Right kidney (tissue), 9 donors: ENCODE measurements around the gene PPP1R2B.
"Not testable (repeated sequence)": the region's sequence is repeated elsewhere in the genome, so short reads cannot be mapped to it uniquely, and the experiment has no call there.

Source experiments
- DNase-seq: peaks from one replicate; pipeline ENCODE4 v3.0.0-alpha.2; 2016
- long read RNA-seq, 8 donors: transcript quantifications; one replicate each; lab custom pipeline, GENCODE V29; 2026

PPP1R2B gene
- long read RNA-seq, donor 1 = 0 reads
- long read RNA-seq, donor 2, partial matches to known transcripts = 0 of 1 reads
- long read RNA-seq, donor 2, other reads (novel, unspliced or antisense) = 0 of 1 reads
- long read RNA-seq, donor 3 = 0 reads
- long read RNA-seq, donor 4 = 0 reads
- long read RNA-seq, donor 5 = 0 reads
- long read RNA-seq, donor 6 = 0 reads
- long read RNA-seq, donor 7 = 0 reads
- long read RNA-seq, donor 8 = 0 reads

DNA sequence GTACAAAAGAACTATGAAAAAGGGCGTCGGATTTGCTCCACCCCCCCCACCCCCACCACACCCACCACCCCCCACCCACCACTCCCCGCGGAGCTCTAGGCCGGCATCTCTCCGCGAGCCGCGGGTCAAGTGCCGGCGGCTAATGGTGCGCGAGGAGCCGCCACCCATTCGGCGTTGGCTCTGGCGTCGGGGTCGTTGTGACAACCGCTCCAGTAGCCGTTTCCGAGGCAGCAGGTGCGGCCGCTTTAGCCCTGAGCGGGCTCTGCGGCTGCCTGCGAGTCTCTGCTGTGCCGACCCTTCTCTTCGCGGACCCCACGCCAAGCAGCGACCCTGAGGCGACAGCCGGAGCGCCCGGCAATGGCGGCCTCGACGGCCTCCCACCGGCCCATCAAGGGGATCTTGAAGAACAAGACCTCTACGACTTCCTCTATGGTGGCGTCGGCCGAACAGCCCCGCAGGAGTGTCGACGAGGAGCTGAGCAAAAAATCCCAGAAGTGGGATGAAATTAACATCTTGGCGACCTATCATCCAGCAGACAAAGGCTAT, at the start of gene PPP1R2B:
Gene PPP1R2B (plus strand): TSS at position 90 of the 546 bp plus-strand sequence. CDS start 268 bp downstream, at position 358.
- DNase-seq = no peak

DNA sequence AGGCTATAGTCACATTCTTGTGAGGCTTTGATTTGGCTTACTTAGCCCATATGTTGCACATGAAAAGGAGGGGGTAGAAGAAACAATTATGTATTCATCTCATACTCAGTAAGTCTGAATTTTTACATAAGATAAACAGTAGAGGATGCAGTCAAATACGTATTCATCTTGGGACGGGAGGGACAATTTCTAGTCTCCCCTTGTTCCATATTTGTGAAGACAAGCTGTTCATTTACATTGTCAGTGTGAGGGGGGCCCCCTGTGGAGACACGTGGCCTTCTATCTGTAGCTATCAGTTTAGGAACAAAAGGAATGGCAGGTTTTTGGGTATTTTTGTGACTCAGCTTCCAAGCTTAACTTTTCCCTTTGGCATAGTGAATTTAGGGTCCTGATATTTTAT, 49.2 kb upstream of the PPP1R2B start:
- no peak for DNase-seq

DNA sequence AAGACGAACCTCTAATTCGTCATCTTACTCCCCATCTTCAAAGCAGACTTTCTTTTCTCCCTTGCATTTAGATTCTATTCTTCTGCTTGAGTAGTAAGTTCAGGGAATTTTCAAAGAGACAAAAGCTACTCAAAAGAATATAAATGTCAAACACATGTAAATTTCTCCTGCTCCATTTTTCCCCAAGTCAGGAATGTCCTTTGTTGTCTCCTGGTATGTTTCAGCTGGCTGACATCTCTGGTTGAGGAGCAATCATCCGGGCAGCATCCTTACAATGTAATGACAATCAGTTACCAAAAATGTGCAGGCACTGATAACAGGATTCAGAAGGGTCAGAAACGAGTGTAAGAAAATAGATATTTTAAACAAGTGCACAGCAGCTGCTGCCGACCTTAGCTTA, 47.6 kb upstream of the PPP1R2B start:
- DNase-seq = no peak

DNA sequence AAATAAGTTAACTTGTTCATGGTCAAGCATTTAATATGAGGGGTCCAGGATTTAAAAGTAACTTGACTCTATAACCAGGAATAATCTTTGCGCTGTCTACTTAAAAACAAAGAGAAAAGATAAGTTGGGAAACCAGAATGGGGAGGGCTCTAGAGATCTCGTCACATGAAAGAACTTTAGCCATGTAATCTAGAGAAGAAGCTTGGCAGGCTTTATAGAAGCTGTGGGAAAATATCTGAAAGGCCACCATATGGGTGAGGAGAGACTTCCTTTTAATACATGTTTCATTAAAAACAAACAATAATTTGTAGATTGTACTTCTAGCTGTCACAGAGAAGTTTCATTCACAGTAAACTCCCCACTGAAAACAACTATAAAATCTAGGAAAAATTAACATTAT, 46.7 kb upstream of the PPP1R2B start:
- no peak for DNase-seq

DNA sequence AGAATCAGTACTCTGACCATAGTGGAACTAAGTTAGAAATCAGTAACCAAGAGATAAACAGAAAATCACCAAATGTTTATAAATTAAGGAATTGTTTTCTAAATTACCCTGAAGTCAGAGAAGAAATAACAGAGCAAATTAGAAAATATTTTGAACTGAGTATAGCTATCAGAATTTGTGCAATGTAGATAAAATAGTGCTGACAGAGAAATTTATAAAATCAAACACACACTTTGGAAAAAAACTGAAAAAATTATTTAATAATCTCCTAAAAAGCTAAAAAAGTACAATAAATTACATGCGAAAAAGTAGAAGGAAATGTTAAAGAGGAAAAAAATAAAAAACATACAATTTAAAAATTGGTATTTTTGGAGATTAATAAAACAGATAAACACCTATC, 37.1 kb upstream of the PPP1R2B start:
- DNase-seq = no peak

DNA sequence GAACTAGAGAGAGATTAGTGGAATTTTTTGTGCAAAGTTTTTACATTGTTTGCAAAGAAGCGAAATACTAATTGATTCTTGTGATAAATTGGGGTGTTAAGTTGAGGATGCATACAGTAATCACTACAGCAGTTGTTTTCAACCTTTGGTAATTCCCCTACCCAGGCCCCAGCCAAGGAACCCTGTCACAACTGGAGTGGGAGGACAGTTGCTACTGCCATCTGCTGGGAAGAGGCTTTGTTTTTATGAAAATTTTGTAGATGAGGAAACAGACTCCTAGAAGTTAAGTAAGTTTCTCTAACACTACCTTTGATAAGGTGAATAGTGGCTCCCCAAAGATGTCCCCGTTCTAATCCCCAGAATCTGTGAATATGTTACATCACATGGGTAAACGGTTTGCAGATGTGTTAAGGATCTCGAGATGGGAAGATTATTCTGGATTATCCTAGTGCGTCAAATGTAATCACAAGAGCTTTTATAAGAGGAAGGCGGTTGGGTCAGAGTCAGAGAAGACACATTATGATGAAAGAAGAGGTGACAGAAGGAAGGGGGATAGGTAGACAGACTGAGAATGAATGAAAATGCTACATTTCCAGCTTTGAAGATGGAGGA, 34.0 kb upstream of the PPP1R2B start:
- no peak for DNase-seq

DNA sequence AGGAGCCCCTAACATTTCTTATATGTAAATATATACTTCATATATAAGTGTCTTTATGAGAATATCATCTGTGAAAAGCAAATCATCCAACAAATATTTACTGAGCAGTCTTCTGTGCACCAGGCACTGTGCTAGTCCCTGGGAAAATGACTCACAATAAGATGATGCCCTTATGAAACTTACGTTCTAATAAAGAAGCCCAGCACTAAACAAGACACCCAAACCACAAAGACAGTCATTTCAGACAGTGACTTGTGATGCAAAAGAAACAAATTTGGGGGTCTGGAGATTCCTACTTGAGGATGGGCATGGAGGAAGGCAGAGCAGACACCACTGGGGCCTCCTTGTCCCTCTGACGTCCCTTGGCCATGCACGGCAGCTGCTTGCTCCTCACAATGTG, 30.6 kb upstream of the PPP1R2B start:
- DNase-seq = no peak

DNA sequence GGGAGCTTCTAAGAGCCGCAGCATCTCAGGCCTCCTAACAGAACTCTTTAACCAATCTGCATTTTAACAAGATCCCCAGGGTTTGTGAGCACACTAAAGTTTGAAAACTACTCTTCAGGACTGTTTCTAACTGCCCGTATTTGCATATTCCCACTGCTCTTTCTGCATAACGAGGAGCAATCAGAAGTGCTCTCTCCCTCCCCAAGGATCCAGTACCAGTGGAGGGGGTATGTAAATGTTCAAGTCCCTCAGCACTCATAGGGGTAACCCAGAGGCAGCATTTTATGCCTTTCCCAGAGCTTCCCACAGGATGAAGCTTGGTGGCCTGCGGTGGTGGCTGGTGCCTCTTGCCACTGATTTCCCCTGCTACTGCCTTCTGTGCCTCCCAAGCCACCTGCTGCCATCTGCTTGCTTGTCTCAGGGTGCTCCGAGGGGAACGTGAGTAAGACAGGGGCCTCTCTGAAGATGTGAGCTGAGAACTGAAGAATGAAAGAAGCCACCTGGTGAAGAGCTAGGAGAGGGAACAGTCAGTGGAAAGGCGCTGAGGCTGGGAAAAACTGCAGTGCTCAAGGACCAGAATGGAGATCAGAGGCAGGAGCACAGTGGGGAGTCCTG, 30.0 kb upstream of the PPP1R2B start:
- DNase-seq = no peak

DNA sequence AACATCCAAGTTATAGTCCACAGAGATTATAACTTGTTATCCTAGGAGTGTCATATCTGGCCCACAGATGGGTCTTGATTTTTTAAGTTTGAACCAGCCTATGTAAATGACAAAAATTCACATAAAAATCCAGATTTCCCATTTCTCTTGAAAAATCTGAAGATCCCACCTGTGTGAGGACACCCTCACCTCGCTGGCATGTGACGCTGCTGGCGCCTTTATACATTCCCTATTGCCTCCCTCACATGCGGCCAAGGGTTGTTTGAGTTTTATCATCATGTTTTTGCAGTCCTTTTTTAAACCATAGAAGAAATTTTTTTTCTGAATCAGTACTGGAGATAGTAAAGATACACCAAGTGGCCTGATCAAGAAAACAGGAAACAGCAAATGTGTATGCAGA, 25.9 kb upstream of the PPP1R2B start:
- DNase-seq = no peak

DNA sequence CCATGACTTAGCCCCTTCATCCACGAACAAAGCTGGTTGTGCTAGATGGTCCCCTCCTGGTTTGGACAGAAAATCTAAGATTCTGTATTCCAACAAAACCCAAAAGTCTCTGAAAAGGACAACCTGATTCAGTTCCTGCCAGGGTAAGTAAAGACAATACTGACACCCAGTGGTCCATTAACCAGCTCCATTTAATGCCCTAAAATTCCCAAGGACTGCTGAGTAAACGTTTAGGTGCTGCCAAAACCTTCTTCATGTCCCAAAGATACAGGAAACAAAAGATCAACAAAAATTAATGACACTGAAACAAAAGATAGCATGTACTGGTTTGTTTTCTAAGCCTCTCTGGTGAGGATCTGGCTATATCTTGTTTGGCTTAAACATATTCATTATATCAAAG, 25.3 kb upstream of the PPP1R2B start:
- DNase-seq = peak; percentile 5

DNA sequence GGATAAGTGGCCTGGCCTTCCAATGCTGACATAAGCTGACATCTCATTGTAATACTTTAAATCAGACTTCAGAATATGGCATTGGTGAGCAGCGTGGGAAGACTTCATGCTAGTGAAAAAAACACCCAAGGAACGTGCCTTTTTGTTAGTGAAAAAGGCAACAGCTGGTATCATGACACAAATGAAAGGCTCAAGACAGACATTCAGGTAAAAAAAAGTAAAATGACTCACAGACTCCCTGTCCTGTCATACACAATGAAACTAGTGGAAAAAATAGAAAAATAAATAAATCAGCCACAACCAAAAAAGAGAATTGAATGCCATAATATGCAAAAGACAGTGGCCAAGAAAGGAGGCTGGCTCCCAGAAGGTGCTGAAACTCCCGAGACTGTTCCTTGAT, 24.4 kb upstream of the PPP1R2B start:
- DNase-seq = no peak

DNA sequence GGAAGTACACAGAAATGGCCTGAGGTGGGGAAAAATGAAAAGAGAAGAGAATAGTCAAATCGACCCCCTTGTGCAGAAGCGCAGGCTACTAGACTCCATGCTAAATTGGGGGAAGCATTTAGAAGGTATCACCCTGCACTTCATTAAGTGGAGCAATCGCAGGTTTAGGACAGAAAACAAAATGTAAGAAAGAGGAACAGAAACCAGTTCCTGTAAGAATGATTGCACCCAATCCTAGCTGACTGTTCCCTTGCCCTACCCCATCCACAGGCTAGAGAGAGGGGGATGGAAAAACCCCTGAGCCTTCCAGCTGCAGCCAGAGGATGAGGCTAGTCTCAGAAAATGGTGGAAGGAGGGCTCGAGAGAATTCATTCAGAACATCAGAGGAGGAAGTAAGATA, 23.9 kb upstream of the PPP1R2B start:
- DNase-seq = no peak

DNA sequence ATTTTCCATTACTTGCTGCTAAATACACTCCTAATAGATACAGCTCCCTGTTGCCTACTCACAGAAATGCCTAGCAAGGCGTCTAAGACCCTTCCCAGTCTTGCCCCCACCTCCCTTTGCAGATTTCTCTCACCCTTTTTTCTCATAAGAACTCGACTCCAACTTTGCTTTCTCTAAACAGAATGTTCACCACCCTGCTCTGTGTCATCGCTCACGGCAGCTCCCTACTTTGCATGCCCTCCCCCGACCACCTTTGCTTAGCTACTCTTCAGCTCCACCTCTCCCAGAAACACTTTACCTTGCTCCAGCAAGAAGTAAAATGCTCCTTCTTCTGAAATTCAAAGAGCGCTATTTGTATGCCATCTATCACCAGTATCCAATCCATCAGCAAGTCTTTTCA, 15.2 kb upstream of the PPP1R2B start:
- DNase-seq = no peak

DNA sequence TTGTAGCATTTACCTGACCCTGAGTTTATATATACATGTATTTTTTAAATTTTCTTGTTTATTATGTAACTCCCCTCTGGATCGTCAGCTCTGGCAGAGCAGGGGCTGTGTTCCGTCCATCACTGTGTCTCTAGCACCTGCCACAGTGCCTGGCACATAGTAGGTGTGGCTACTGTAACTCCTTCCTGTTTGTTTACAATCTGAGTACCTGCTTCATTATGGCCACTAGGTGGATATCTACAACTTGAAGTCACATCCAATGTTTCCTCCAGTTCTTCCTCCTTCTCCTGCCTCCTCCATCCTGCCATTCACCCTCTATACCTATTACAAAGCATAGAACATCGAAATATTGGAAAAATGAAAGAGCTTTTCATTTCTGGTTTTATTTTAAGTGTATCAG, 14.2 kb upstream of the PPP1R2B start:
- no peak for DNase-seq

DNA sequence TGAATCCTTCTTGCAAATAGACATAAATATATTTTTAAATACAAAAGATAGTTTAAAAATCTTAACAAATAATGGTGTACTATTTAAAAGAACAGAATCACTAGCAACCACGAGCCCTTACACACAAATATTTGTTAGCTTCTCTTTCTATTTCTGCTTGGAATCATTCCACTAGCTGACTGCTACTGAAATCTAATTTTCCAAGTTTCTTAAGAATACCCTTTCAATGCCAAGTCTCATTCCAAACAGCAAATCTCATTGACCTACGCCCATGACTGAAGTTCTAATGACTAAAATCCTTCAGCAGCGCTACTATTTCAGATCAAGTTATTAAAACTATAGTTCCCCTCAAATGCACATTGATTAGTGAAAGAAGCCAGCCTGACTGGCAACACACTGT, 13.2 kb upstream of the PPP1R2B start:
- no peak for DNase-seq

DNA sequence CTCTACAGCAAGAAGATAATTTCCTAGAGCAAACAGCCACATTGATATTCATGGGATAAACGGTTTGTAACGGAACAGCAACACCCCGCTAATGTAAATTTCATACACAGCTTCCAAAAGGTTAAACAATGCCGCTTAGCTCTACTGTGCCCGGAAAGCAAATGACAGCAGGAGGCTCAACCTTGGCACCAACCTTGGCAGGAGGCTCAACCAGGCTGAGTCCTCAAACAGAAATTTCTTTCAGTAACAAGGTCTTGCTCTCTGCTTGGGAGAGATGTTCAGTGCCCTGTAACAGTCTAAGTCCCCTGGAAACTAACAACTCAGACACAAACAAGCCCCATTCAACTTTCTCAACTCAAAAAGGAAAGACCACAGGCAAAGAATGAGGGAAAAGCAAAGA, 11.1 kb upstream of the PPP1R2B start:
- DNase-seq = no peak

DNA sequence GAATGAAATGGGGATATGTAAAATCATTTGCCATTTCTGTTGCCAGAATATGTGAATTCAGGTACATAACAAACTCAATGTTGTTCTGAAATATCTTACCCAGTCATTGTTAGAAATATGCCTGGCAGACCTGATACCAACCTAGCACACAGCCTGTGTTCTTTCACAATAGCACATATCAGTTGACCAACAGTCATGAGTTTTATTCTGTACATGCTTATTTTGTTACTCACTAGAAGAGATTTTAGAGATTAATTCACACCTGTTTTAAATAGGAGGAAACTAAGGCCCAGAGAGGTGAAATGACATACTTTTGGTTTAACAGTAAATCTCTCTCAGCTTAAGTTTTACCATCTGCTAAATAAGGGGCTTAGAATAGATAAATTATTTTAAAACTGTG, 8.4 kb upstream of the PPP1R2B start:
- no peak for DNase-seq

DNA sequence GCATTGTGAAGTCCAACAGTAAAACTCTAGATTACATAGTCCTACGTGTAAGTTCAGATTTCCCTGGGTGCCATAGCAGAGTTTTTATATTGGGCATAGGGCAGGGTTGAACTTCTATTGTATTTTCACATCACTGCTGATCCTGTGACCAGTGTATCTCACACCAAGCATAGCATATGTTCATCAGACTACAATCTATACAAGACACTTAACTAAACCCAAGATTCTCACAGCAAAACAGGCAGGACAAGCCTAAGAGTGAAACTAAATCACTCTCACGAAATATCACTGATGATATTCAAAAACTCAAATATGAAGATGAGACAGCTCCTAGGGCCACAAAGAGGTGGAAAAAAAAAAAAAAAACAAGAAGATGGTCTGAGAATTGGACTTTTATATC, 3.2 kb upstream of the PPP1R2B start:
- no peak for DNase-seq

DNA sequence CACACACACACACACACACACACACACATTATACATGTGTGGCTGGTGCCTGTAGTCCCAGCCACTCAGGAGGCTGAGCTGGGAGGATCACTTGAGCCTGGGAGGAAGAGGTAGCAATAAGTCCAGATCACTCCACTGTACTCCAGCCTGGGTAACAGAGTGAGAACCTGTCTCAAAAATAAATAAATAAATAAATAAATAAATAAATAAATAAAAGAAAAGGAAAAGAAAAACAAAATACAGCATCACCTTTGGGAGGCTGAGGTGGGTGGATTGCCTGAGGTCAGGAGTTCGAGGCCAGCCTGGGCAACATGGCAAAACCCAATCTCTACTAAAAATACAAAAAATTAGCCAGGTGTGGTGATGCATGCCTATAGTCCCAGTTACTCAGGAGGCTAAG, 1.6 kb upstream of the PPP1R2B start:
- DNase-seq = not testable (repeated sequence)

DNA sequence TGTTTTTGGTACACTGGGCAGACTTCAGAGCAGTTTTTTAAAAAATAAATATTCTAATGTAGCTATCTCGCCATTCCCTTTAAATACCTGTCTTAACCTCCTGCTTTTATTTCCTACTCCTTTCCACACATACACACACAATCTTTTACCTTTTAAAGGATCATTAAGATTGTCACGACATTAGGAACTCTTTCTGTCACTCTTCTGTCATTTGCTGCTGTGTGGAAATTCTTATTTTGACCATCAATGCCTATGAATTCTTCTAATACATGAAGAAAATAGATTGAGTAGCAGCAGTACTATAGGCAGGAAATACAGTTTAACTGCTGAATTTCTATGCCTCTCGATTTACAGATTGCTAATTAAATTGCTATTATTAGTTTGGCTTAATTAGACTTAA, 1.8 kb downstream of the PPP1R2B start:
- DNase-seq = no peak

DNA sequence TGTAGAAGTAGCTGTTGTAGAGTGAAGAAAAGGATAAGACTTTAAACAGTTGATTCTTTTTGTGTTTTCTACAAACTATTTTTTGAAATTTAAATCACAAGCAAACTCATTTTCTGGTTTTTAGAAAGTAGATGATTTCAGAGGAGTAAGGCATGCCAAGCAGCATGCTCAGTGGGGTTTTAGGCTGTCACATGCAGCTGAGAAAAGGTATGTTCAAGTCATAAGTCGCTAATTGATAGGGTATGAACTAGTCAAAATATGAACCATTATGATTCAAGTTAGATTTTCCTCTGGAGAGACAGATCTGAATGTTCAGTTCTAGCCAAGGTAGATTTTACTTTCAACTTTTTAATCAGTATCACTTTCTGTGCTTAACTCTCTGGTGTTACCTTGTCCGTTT, 3.0 kb downstream of the PPP1R2B start:
- DNase-seq = not testable (repeated sequence)

DNA sequence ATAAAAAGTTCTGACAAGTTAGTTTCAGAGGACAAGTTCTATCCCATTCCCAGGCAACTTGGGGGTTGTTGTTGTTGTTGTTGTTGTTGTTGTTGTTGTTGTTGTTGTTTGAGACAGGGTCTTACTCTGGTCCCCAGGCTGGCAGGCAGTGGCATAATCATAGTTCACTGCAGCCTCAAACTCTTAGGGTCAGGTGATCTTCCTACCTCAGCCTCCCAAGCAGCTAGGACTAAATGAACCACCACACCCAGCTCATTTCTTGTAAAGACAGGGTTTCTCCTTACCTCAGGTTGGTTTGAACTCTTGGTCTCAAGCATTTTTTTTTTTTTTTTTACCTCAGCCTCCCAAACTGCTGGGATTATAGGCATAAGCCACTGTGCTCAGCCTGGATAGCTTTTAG, 15.3 kb downstream of the PPP1R2B start:
- no peak for DNase-seq

DNA sequence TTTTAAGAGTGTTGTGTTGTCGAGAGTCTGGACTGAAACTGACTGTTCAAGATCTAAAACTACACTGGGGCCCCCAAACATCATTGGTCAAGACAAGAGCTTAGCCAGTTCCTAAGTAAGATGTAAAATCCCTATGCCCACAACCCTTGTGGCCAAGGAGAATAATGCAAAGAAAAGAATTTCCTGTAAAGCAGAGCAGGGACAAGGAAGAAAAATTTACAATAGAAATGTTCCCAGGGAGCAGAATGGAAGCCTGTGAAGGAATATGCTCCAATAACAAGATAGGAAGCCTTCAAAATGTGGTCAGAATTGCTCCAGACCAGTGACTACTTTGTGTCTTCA, 20.4 kb downstream of the PPP1R2B start:
- DNase-seq = no peak

DNA sequence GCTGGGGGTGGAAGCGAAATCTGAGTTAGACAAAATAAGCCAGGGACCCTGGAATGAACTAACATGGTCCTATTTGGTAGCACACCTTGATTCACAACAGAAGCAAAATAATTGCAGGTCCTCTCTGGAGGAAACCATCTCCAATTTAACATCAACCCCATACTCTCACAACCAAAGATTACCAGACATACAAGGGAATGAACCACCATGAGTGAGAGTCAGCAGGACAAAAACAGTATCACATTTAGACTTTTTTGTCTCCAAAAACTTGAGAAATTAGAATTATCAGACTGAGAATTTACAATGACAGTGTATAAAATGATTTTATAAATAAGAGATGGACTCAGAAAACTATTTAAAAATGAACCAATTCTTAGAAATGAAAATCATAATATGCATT, 21.1 kb downstream of the PPP1R2B start:
- DNase-seq = no peak
